ENCODE data around the gene CYS1.
A peak's percentile ranks its signal among the peaks of the same experiment; 100 is the strongest.
"Not testable (repeated sequence)": the region's sequence is repeated elsewhere in the genome, so short reads cannot be mapped to it uniquely, and the experiment has no call there.

Gene CYS1

GRCh38 chr2:10079870-10080535 is at the start of gene CYS1:
Gene CYS1, minus strand, starts transcription at chr2:10080411. Its CDS starts 188 bp downstream, at chr2:10080223.
- no peak for DNase-seq (ENCODE audit: low read depth in 3 of 3, low spot score in 1 of 3)

- no peak for DNase-seq (ENCODE audit: low read depth in 3 of 3, low spot score in 1 of 3)
These were observed 49.3 kb upstream of the CYS1 start for GRCh38 chr2:10129490-10129889.

GRCh38 chr2:10128420-10128819 is 48.2 kb upstream of the CYS1 start:
- DNase-seq (ENCODE audit: low read depth in 3 of 3, low spot score in 1 of 3) = no peak

- no peak for DNase-seq (ENCODE audit: low read depth in 3 of 3, low spot score in 1 of 3)
These were observed 46.4 kb upstream of the CYS1 start for GRCh38 chr2:10126632-10127026.

GRCh38 chr2:10125842-10126631 is 45.8 kb upstream of the CYS1 start:
- no peak for DNase-seq (ENCODE audit: low read depth in 3 of 3, low spot score in 1 of 3)

- peak in 1 of 3 donors; percentile 18 for DNase-seq (ENCODE audit: low read depth in 3 of 3, low spot score in 1 of 3)
These were observed 44.4 kb upstream of the CYS1 start for GRCh38 chr2:10124538-10125045.

GRCh38 chr2:10123281-10123680 is 43.1 kb upstream of the CYS1 start:
- no peak for DNase-seq (ENCODE audit: low read depth in 3 of 3, low spot score in 1 of 3)

- DNase-seq (ENCODE audit: low read depth in 3 of 3, low spot score in 1 of 3) = peak; percentile 61 to 78 (median 70)
These were observed 42.5 kb upstream of the CYS1 start, which contains the start of gene RRM2 for GRCh38 chr2:10122500-10123280. Gene RRM2, plus strand, starts transcription at chr2:10122739. Its CDS starts 60 bp downstream, at chr2:10122799.

- no peak for DNase-seq (ENCODE audit: low read depth in 3 of 3, low spot score in 1 of 3)
These were observed 40.8 kb upstream of the CYS1 start for GRCh38 chr2:10120877-10121574.

GRCh38 chr2:10120158-10120876 is 40.1 kb upstream of the CYS1 start:
- peak; percentile 65 to 92 (median 77) for DNase-seq (ENCODE audit: low read depth in 3 of 3, low spot score in 1 of 3)

- DNase-seq (ENCODE audit: low read depth in 3 of 3, low spot score in 1 of 3) = no peak
These were observed 39.5 kb upstream of the CYS1 start for GRCh38 chr2:10119601-10120157.

- DNase-seq (ENCODE audit: low read depth in 3 of 3, low spot score in 1 of 3) = no peak
These were observed 38.8 kb upstream of the CYS1 start for GRCh38 chr2:10119027-10119325.

- no peak for DNase-seq (ENCODE audit: low read depth in 3 of 3, low spot score in 1 of 3)
These were observed 29.1 kb upstream of the CYS1 start for GRCh38 chr2:10109311-10109710.

GRCh38 chr2:10104906-10105305 is 24.7 kb upstream of the CYS1 start:
- DNase-seq (ENCODE audit: low read depth in 3 of 3, low spot score in 1 of 3) = not testable (repeated sequence)

- DNase-seq (ENCODE audit: low read depth in 3 of 3, low spot score in 1 of 3) = no peak
These were observed 23.0 kb upstream of the CYS1 start for GRCh38 chr2:10103179-10103578.

GRCh38 chr2:10101491-10101890 is 21.3 kb upstream of the CYS1 start:
- DNase-seq (ENCODE audit: low read depth in 3 of 3, low spot score in 1 of 3) = no peak

GRCh38 chr2:10097352-10098148 is 17.3 kb upstream of the CYS1 start:
- DNase-seq (ENCODE audit: low read depth in 3 of 3, low spot score in 1 of 3) = no peak

- no peak for DNase-seq (ENCODE audit: low read depth in 3 of 3, low spot score in 1 of 3)
These were observed 16.4 kb upstream of the CYS1 start for GRCh38 chr2:10096641-10097040.

- no peak for DNase-seq (ENCODE audit: low read depth in 3 of 3, low spot score in 1 of 3)
These were observed 15.0 kb upstream of the CYS1 start for GRCh38 chr2:10095175-10095574.
